A673 (cell line): ENCODE data around the gene FGFBP2. TPM values are rescaled to one million over a fixed set of nuclear protein-coding genes. Genes with fewer than 3 reads are reported as not detected.

Source experiments
- BruUV-seq: library from RNA; stranded (reverse); fragments of 400-500 nt; replicated peaks from 2 replicates; lab custom pipeline; 2021; lab: Mats Ljungman, UMichigan
- CTCF ChIA-PET: fragments of 300-600 bp; sonication (Branson Sonifier 250); formaldehyde crosslinking; loops from one replicate; lab custom pipeline; 2022; ENCODE audit warnings: antibody characterized with exemption; lab: Charles Lee
- POLR2A ChIA-PET: fragments of 300-600 bp; sonication (Branson Sonifier 250); formaldehyde crosslinking; loops from one replicate; lab custom pipeline; 2022; ENCODE audit warnings: antibody characterized with exemption; ENCODE audit not compliant: low non-redundant PET; lab: Charles Lee
- DNase-seq: peaks from one replicate; pipeline ENCODE4 v3.0.0-alpha.2; 2015; ENCODE audit warnings: low spot score
- H3K27ac ChIP-seq: fragments of 200-600 bp; sonication (generic); 2 replicates; pipeline ENCODE4 v1.5.1; 2016; ENCODE audit warnings: mixed run types, low read depth, mild to moderate bottlenecking, mixed read lengths, antibody characterized with exemption, low read length; ENCODE audit not compliant: poor library complexity, severe bottlenecking
- H3K27me3 ChIP-seq: fragments of 200-600 bp; sonication (generic); replicated peaks from 2 replicates; pipeline ENCODE4 v1.6.1; 2017; ENCODE audit warnings: mixed run types, low read depth, mild to moderate bottlenecking, mixed read lengths, antibody characterized with exemption, low read length; ENCODE audit not compliant: insufficient read depth, poor library complexity
- H3K36me3 ChIP-seq: fragments of 200-600 bp; sonication (generic); 2 replicates; pipeline ENCODE4 v1.6.1; 2016; ENCODE audit warnings: mixed run types, mild to moderate bottlenecking, mixed read lengths, antibody characterized with exemption, low read length; ENCODE audit not compliant: insufficient read depth, poor library complexity, severe bottlenecking
- H3K4me1 ChIP-seq: fragments of 200-600 bp; sonication (generic); 2 replicates; pipeline ENCODE4 v1.6.1; 2017; ENCODE audit warnings: mixed run types, mild to moderate bottlenecking, mixed read lengths, antibody characterized with exemption, low read length; ENCODE audit not compliant: insufficient read depth, poor library complexity, severe bottlenecking
- H3K4me3 ChIP-seq: fragments of 200-600 bp; sonication (generic); 2 replicates; pipeline ENCODE4 v1.5.1; 2016; ENCODE audit warnings: low read depth, mixed run types, mild to moderate bottlenecking, mixed read lengths, low read length; ENCODE audit not compliant: poor library complexity, severe bottlenecking
- H3K9me3 ChIP-seq: fragments of 200-600 bp; sonication (generic); 2 replicates; pipeline ENCODE4 v1.6.1; 2016; ENCODE audit warnings: mixed run types, low read depth, mild to moderate bottlenecking, mixed read lengths, antibody characterized with exemption, low read length; ENCODE audit not compliant: poor library complexity, severe bottlenecking
- CTCF ChIP-seq: fragments of 300-800, 200-600 bp; sonication (generic); conservative IDR thresholded peaks from 2 replicates; pipeline ENCODE4 v1.5.1; 2017; ENCODE audit warnings: low read depth, mild to moderate bottlenecking, antibody characterized with exemption, low read length, moderate library complexity, mixed read lengths
- EZH2 ChIP-seq: fragments of 200-600 bp; sonication (generic); IDR thresholded peaks from 2 replicates; pipeline ENCODE4 v1.6.1; 2017; ENCODE audit warnings: borderline replicate concordance, low read depth, mild to moderate bottlenecking, mixed read lengths, antibody characterized with exemption, low read length; ENCODE audit not compliant: poor library complexity, severe bottlenecking
- intact Hi-C: fragments of 100-400 bp; cut with micrococcal nuclease; formaldehyde crosslinking; loops from one replicate; pipeline ENCODE4 v1.10.0; 2022; ENCODE audit not compliant: unreplicated experiment
- total RNA-seq: library from RNA; stranded (reverse); gene quantifications from 2 replicates; pipeline ENCODE4 v1.2.3, GENCODE V29; 2021

FGFBP2 gene
- total RNA-seq, 1 experiment from 2014 or later: not detected

GRCh38 chr4:15912961-15913630 lies 49.9 kb downstream of the FGFBP2 start:
- H3K27ac ChIP-seq: no peak overlapping the region
- H3K36me3 ChIP-seq: no peaks in the 10 kb centered on the region
- no peak overlapping the region for H3K4me3 ChIP-seq
- CTCF ChIA-PET: no interaction called here
- no TSS peak for BruUV-seq
- TF ChIP-seq CTCF: no peak
- TF ChIP-seq EZH2: no peak
- POLR2A ChIA-PET: no interaction called here
- H3K27me3 ChIP-seq: no peaks in the 10 kb centered on the region
- no peaks in the 10 kb centered on the region for H3K9me3 ChIP-seq
- H3K4me1 ChIP-seq: no peaks in the 10 kb centered on the region
- DNase-seq: no peak
- intact Hi-C loops: no loop called here

- Histone ChIP-seq H3K9me3 (no peaks in the 10 kb centered on the region), H3K36me3 (no peaks in the 10 kb centered on the region), H3K27me3 (no peaks in the 10 kb centered on the region), H3K4me3 (no peak overlapping the region), H3K27ac (no peak overlapping the region), H3K4me1 (no peaks in the 10 kb centered on the region)
- ChIA-PET CTCF (no interaction called here), POLR2A (no interaction called here)
- BruUV-seq: no TSS peak
- no peak for DNase-seq
- TF ChIP-seq CTCF (no peak), EZH2 (no peak)
- intact Hi-C loops: no loop called here
Measured at GRCh38 chr4:15912236-15912635, 50.7 kb downstream of the FGFBP2 start.

Other genes starting within 250 kb of the FGFBP2 start
- gene CD38, start 184.8 kb downstream of the FGFBP2 start, total RNA-seq: not detected in 2 replicates
- gene FGFBP1, start 24.4 kb downstream of the FGFBP2 start, total RNA-seq: not detected in 2 replicates
- gene PROM1, start 120.8 kb upstream of the FGFBP2 start, total RNA-seq: 13.9 and 18.3 TPM in 2 replicates